Liver (tissue), 9 donors: Measurements from ENCODE around the gene PYGO2. TPM values are rescaled to one million over a fixed set of nuclear protein-coding genes. Genes with fewer than 3 reads are reported as not detected.

ENCODE experiments used
- DNase-seq: peaks from one replicate; pipeline ENCODE4 v3.0.0-alpha.2; 2017; ENCODE audit warnings: low spot score
- H3K27ac ChIP-seq, 2 donors: one replicate each; pipeline ENCODE4 v1.7.0; 2013; ENCODE audit warnings: inconsistent platforms in 2 of 2, low read length in 2 of 2, control low read depth in 1 of 2, low read depth in 1 of 2, mild to moderate bottlenecking in 1 of 2
- H3K27me3 ChIP-seq, 4 donors: one replicate each; pipeline versions ENCODE4 v1.6.1 to v1.7.0; 2013; ENCODE audit warnings: low read length in 3 of 4, inconsistent platforms in 1 of 4, mild to moderate bottlenecking in 1 of 4, moderate library complexity in 1 of 4; ENCODE audit not compliant: control insufficient read depth in 4 of 4, insufficient read depth in 4 of 4
- H3K36me3 ChIP-seq, 4 donors: one replicate each; pipeline versions ENCODE4 v1.6.1 to v1.7.0; 2013; ENCODE audit warnings: low read length in 3 of 4, mild to moderate bottlenecking in 3 of 4, low read depth in 1 of 4, moderate library complexity in 1 of 4; ENCODE audit not compliant: control insufficient read depth in 4 of 4, insufficient read depth in 3 of 4
- H3K4me1 ChIP-seq, 4 donors: one replicate each; pipeline versions ENCODE4 v1.6.1 to v1.7.0; 2013; ENCODE audit warnings: low read length in 3 of 4, mild to moderate bottlenecking in 3 of 4, moderate library complexity in 1 of 4; ENCODE audit not compliant: control insufficient read depth in 4 of 4, insufficient read depth in 4 of 4
- H3K4me3 ChIP-seq, 3 donors: one replicate each; pipeline versions ENCODE4 v1.6.1 to v1.7.0; 2013; ENCODE audit warnings: low read length in 3 of 3, control low read depth in 1 of 3, low read depth in 1 of 3, mild to moderate bottlenecking in 1 of 3
- H3K9ac ChIP-seq, 2 donors: one replicate each; pipeline ENCODE4 v1.7.0; 2013; ENCODE audit warnings: low read length in 2 of 2, mild to moderate bottlenecking in 2 of 2, moderate library complexity in 2 of 2, control low read depth in 1 of 2, low read depth in 1 of 2
- H3K9me3 ChIP-seq, 4 donors: one replicate each; pipeline versions ENCODE4 v1.6.1 to v1.7.0; 2013; ENCODE audit warnings: low read length in 3 of 4; ENCODE audit not compliant: control insufficient read depth in 4 of 4
- EGR1 ChIP-seq, 2 donors: IDR thresholded peaks; 2 replicates each; pipeline ENCODE4 v1.6.1; 2016 to 2018; ENCODE audit warnings: antibody characterized with exemption in 2 of 2, low read depth in 2 of 2
- FOXA1 ChIP-seq: IDR thresholded peaks from 2 replicates; pipeline ENCODE4 v1.6.1; 2016; ENCODE audit warnings: antibody characterized with exemption
- FOXA2 ChIP-seq: IDR thresholded peaks from 2 replicates; pipeline ENCODE4 v1.6.1; 2016; ENCODE audit warnings: antibody characterized with exemption
- GABPA ChIP-seq, 2 donors: IDR thresholded peaks in 1 of 2; conservative IDR thresholded peaks in 1 of 2; 2 replicates each; pipeline ENCODE4 v1.6.1; 2016; ENCODE audit warnings: antibody characterized with exemption in 2 of 2, mild to moderate bottlenecking in 1 of 2, moderate library complexity in 1 of 2
- HNF4A ChIP-seq, 2 donors: conservative IDR thresholded peaks; 2 replicates each; pipeline ENCODE4 v1.6.1; 2016; ENCODE audit warnings: antibody characterized with exemption in 2 of 2, mild to moderate bottlenecking in 2 of 2
- HNF4G ChIP-seq: IDR thresholded peaks from 2 replicates; pipeline ENCODE4 v1.6.1; 2016; ENCODE audit warnings: antibody characterized with exemption
- JUND ChIP-seq, 2 donors: IDR thresholded peaks; 2 replicates each; pipeline ENCODE4 v1.6.1; 2016; ENCODE audit warnings: antibody characterized with exemption in 2 of 2
- NR2F2 ChIP-seq: IDR thresholded peaks from 2 replicates; pipeline ENCODE4 v1.6.1; 2016; ENCODE audit warnings: antibody characterized with exemption
- RAD21 ChIP-seq, 2 donors: IDR thresholded peaks; 2 replicates each; pipeline ENCODE4 v1.6.1; 2016; ENCODE audit warnings: antibody characterized with exemption in 2 of 2, mild to moderate bottlenecking in 2 of 2
- RXRA ChIP-seq, 2 donors: IDR thresholded peaks; 2 replicates each; pipeline ENCODE4 v1.6.1; 2017 to 2018; ENCODE audit warnings: antibody characterized with exemption in 2 of 2, mild to moderate bottlenecking in 1 of 2
- SP1 ChIP-seq: IDR thresholded peaks from 2 replicates; pipeline ENCODE4 v1.6.1; 2018; ENCODE audit warnings: antibody characterized with exemption, mild to moderate bottlenecking
- TAF1 ChIP-seq: conservative IDR thresholded peaks from 2 replicates; pipeline ENCODE4 v1.6.1; 2016; ENCODE audit warnings: antibody characterized with exemption, mild to moderate bottlenecking
- YY1 ChIP-seq: IDR thresholded peaks from 2 replicates; pipeline ENCODE4 v1.6.1; 2016; ENCODE audit warnings: antibody characterized with exemption, mild to moderate bottlenecking
- WGBS: extraction: QIAGEN DNeasy Blood & Tissue Kit; methylation state at CpG from one replicate; pipeline ENCODE4 v1.1.7; 2013; 5-methylcytosine and 5-hydroxymethylcytosine counted together
- polyA plus RNA-seq, 2 donors: library from polyadenylated mRNA; stranded (reverse) in 1 of 2; unstranded in 1 of 2; fragments of 200-250 nt in 1 of 2; fragments of >200 nt in 1 of 2; fragmentation: Nextera tagmentation in 1 of 2; extraction: Ambion mirVana in 1 of 2; gene quantifications; one replicate each; pipeline versions ENCODE4 v1.2.1 to v1.2.3, GENCODE V29; 2013 to 2015
- total RNA-seq, 2 donors: library from RNA; depleted of rRNA; stranded (reverse); fragments of >200 nt; gene quantifications; one replicate each; pipeline ENCODE4 v1.2.3, GENCODE V29; 2014
- TF ChIP-seq, protein P1 (sequence below): IDR thresholded peaks from 2 replicates; pipeline ENCODE4 v1.6.1; 2016; ENCODE audit warnings: antibody characterized with exemption
- TF ChIP-seq, protein P2 (sequence below): IDR thresholded peaks from 2 replicates; pipeline ENCODE4 v1.6.1; 2016; ENCODE audit warnings: antibody characterized with exemption
- TF ChIP-seq, protein P3 (sequence below): IDR thresholded peaks from 2 replicates; pipeline ENCODE4 v1.6.1; 2016; ENCODE audit warnings: antibody characterized with exemption
- TF ChIP-seq, protein P4 (sequence below): fragments of 150-350 bp; IDR thresholded peaks from 2 replicates; pipeline ENCODE4 v1.5.1; 2017; ENCODE audit warnings: improper control_type of control experiment, low read depth, low read length; ENCODE audit not compliant: missing input control
- TF ChIP-seq, protein P5 (sequence below): IDR thresholded peaks from 2 replicates; pipeline ENCODE4 v1.6.1; 2016; ENCODE audit warnings: antibody characterized with exemption, mild to moderate bottlenecking
- donor health status: healthy.
- donor health status: healthy.
- donor health status: healthy.
- donor health status: healthy.
- donor health status: healthy.

The PYGO2 gene
- total and polyA plus RNA-seq, 4 donors: 5.0 to 8.2 (median 7.0) TPM

- no peak for DNase-seq
- Histone ChIP-seq H3K36me3 (no peaks in the 10 kb centered on the region), H3K9ac (peak within 1 kb of the TSS; percentile 89 to 96), H3K4me1 (peaks cover 24 to 61% (median 51%) of the 10 kb centered on the region in 4 donors), H3K27ac (peak within 1 kb of the TSS; percentile 97 to 99), H3K27me3 (no peaks in the 10 kb centered on the region), H3K9me3 (no peaks in the 10 kb centered on the region), H3K4me3 (peak within 1 kb of the TSS; percentile 73 to 94 (median 91))
- WGBS: under 1% methylated on average over 34 of the region's 35 CpGs
- TF ChIP-seq FOXA1: no peak
- TF ChIP-seq, protein P1, sequence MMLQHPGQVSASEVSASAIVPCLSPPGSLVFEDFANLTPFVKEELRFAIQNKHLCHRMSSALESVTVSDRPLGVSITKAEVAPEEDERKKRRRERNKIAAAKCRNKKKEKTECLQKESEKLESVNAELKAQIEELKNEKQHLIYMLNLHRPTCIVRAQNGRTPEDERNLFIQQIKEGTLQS: no peak
- TF ChIP-seq, protein P2, sequence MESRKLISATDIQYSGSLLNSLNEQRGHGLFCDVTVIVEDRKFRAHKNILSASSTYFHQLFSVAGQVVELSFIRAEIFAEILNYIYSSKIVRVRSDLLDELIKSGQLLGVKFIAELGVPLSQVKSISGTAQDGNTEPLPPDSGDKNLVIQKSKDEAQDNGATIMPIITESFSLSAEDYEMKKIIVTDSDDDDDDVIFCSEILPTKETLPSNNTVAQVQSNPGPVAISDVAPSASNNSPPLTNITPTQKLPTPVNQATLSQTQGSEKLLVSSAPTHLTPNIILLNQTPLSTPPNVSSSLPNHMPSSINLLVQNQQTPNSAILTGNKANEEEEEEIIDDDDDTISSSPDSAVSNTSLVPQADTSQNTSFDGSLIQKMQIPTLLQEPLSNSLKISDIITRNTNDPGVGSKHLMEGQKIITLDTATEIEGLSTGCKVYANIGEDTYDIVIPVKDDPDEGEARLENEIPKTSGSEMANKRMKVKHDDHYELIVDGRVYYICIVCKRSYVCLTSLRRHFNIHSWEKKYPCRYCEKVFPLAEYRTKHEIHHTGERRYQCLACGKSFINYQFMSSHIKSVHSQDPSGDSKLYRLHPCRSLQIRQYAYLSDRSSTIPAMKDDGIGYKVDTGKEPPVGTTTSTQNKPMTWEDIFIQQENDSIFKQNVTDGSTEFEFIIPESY: no peak
- TF ChIP-seq, protein P3, sequence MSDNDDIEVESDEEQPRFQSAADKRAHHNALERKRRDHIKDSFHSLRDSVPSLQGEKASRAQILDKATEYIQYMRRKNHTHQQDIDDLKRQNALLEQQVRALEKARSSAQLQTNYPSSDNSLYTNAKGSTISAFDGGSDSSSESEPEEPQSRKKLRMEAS: no peak
- TF ChIP-seq HNF4A (conservative IDR thresholded peaks at IDR 0.05): no peak
- TF ChIP-seq FOXA2: no peak
- TF ChIP-seq GABPA (IDR thresholded peaks at IDR 0.05 in 1 of 2, conservative IDR thresholded peaks at IDR 0.05 in 1 of 2): no peak
Measured at GRCh38 chr1:155002464-155003226, 41.1 kb upstream of the PYGO2 start, which contains the start of gene ZBTB7B. Gene ZBTB7B, plus strand, starts transcription at chr1:155002802. Its CDS starts 11,859 bp downstream, at chr1:155014661.

GRCh38 chr1:155001675-155002463, 40.3 kb upstream of the PYGO2 start:
- TF ChIP-seq FOXA2 (no peak), FOXA1 (no peak), EGR1 (IDR thresholded peaks at IDR 0.05; ENCODE audit: low read depth in 2 of 2) (peak in 1 of 2 donors; percentile 63), JUND (IDR thresholded peaks at IDR 0.05) (no peak), GABPA (IDR thresholded peaks at IDR 0.05 in 1 of 2, conservative IDR thresholded peaks at IDR 0.05 in 1 of 2) (peak in 1 of 2 donors; percentile 46), SP1 (peak; percentile 79), TAF1 (no peak), HNF4A (conservative IDR thresholded peaks at IDR 0.05) (peak in 1 of 2 donors; percentile 19), RXRA (IDR thresholded peaks at IDR 0.05) (peak in 1 of 2 donors; percentile 48), RAD21 (IDR thresholded peaks at IDR 0.05) (peak in 1 of 2 donors; percentile 24), YY1 (no peak), NR2F2 (peak; percentile 38), HNF4G (no peak)
- TF ChIP-seq, protein P3: no peak
- TF ChIP-seq, protein P2: no peak
- TF ChIP-seq, protein P4, sequence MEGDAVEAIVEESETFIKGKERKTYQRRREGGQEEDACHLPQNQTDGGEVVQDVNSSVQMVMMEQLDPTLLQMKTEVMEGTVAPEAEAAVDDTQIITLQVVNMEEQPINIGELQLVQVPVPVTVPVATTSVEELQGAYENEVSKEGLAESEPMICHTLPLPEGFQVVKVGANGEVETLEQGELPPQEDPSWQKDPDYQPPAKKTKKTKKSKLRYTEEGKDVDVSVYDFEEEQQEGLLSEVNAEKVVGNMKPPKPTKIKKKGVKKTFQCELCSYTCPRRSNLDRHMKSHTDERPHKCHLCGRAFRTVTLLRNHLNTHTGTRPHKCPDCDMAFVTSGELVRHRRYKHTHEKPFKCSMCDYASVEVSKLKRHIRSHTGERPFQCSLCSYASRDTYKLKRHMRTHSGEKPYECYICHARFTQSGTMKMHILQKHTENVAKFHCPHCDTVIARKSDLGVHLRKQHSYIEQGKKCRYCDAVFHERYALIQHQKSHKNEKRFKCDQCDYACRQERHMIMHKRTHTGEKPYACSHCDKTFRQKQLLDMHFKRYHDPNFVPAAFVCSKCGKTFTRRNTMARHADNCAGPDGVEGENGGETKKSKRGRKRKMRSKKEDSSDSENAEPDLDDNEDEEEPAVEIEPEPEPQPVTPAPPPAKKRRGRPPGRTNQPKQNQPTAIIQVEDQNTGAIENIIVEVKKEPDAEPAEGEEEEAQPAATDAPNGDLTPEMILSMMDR: peak; percentile 16
- TF ChIP-seq, protein P1: no peak
- TF ChIP-seq, protein P5, sequence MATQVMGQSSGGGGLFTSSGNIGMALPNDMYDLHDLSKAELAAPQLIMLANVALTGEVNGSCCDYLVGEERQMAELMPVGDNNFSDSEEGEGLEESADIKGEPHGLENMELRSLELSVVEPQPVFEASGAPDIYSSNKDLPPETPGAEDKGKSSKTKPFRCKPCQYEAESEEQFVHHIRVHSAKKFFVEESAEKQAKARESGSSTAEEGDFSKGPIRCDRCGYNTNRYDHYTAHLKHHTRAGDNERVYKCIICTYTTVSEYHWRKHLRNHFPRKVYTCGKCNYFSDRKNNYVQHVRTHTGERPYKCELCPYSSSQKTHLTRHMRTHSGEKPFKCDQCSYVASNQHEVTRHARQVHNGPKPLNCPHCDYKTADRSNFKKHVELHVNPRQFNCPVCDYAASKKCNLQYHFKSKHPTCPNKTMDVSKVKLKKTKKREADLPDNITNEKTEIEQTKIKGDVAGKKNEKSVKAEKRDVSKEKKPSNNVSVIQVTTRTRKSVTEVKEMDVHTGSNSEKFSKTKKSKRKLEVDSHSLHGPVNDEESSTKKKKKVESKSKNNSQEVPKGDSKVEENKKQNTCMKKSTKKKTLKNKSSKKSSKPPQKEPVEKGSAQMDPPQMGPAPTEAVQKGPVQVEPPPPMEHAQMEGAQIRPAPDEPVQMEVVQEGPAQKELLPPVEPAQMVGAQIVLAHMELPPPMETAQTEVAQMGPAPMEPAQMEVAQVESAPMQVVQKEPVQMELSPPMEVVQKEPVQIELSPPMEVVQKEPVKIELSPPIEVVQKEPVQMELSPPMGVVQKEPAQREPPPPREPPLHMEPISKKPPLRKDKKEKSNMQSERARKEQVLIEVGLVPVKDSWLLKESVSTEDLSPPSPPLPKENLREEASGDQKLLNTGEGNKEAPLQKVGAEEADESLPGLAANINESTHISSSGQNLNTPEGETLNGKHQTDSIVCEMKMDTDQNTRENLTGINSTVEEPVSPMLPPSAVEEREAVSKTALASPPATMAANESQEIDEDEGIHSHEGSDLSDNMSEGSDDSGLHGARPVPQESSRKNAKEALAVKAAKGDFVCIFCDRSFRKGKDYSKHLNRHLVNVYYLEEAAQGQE: no peak
- peak; percentile 99 for DNase-seq
- Histone ChIP-seq H3K9ac (peak overlapping the region; percentile 36 to 87), H3K9me3 (no peaks in the 10 kb centered on the region), H3K27ac (peak overlapping the region; percentile 96 to 97), H3K36me3 (no peaks in the 10 kb centered on the region), H3K27me3 (no peaks in the 10 kb centered on the region), H3K4me3 (peak overlapping the region; percentile 73 to 80 (median 73)), H3K4me1 (peaks cover 18 to 53% (median 44%) of the 10 kb centered on the region in 4 donors)
- under 1% methylated on average over 38 of the region's 38 CpGs for WGBS
